ENCODE data around the gene C11orf91.
A peak's percentile ranks its signal among the peaks of the same experiment; 100 is the strongest.
"Not testable (repeated sequence)": the region's sequence is repeated elsewhere in the genome, so short reads cannot be mapped to it uniquely, and the experiment has no call there.

Gene C11orf91

GRCh38 chr11:33718440-33718839, 17.8 kb upstream of the C11orf91 start:
- TF ChIP-seq CTCF (conservative IDR thresholded peaks at IDR 0.05; ENCODE audit: low read depth, low read length), result no peak
- no peak overlapping the region for H3K4me3 ChIP-seq (ENCODE audit: low read length)
- no peak for DNase-seq (ENCODE audit: low read depth)

- peak; percentile 58 for TF ChIP-seq CTCF (conservative IDR thresholded peaks at IDR 0.05; ENCODE audit: low read depth, low read length)
- DNase-seq (ENCODE audit: low read depth), result no peak
- H3K4me3 ChIP-seq (ENCODE audit: low read length), result no peak overlapping the region
These were observed 15.6 kb upstream of the C11orf91 start for GRCh38 chr11:33716243-33716642.

GRCh38 chr11:33713856-33714398, 13.3 kb upstream of the C11orf91 start:
- no peak for TF ChIP-seq CTCF (conservative IDR thresholded peaks at IDR 0.05; ENCODE audit: low read depth, low read length)
- no peak overlapping the region for H3K4me3 ChIP-seq (ENCODE audit: low read length)
- DNase-seq (ENCODE audit: low read depth), result no peak

DNA sequence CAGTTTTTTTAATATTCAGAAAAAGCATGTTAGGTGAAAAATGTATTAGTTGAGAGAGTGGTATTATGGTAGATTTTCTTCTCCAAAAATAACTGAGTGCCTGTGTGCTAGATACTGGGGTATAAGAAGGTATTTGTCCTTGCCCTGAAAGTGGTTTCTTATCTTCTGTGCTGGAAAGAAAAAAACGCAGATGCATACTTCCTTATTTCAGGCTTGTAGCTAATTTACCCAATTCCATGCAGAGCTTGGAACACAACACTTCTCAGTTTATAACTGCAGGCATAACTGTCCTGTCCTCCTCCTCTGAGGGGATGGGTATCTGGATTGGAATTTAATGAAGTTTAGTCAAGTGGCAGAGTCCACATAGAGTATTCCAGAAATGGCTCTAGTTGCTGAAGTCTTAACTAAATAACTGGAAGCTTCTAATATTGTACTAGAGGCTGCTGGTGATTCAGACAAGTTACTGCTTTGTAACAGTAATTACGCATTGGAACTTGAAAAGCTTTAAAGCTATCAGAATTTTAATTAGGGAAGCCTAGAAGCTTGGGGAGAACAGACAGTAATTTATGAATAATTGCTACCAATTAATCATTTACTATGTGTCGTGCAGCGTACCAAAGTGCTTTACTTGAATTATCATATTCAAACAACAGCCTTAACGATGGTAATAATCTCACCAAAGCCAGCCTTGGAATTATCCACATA, 12.7 kb upstream of the C11orf91 start:
- H3K4me3 ChIP-seq (ENCODE audit: low read length), result no peak overlapping the region
- DNase-seq (ENCODE audit: low read depth), result no peak
- no peak for TF ChIP-seq CTCF (conservative IDR thresholded peaks at IDR 0.05; ENCODE audit: low read depth, low read length)

DNA sequence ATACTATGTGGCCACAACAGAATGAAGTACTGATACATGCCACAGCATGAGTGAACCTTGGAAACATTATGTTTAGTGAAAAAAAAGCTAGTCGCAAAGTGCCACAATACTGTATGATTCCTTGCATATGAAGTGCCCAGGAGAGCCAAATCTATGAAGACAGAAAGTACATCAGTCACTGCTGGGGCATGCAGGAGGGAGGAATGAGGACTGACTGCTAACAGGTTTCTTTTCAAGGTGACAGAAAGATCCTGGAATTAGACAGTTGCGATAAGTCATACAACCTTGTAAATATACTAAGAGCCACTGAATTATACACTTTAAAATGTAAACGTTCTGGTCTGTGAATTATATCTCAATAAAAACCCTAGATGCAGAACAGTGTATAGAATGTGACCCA, 11.8 kb upstream of the C11orf91 start:
- no peak overlapping the region for H3K4me3 ChIP-seq (ENCODE audit: low read length)
- no peak for DNase-seq (ENCODE audit: low read depth)
- no peak for TF ChIP-seq CTCF (conservative IDR thresholded peaks at IDR 0.05; ENCODE audit: low read depth, low read length)

DNA sequence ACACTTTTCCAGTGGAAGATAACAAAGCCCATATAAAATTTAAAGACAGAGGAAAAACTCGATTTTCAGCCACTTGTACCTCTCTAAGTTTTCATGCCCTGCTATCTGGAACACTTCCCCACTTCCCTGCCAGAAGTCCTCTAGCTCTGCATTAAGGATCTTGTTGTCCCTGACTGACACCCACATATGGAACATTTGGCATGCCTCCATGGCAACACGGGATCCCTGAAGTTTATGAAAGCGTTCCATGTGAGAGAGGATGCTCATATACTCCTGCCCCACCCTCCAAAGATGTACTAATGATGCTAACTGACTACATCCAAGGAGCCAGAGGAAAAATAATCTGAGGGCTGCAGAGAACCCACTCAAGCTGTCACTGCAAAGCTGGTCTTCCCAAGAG, 8.8 kb upstream of the C11orf91 start:
- no peak overlapping the region for H3K4me3 ChIP-seq (ENCODE audit: low read length)
- TF ChIP-seq CTCF (conservative IDR thresholded peaks at IDR 0.05; ENCODE audit: low read depth, low read length), result no peak
- no peak for DNase-seq (ENCODE audit: low read depth)

GRCh38 chr11:33708985-33709384, 8.4 kb upstream of the C11orf91 start:
- no peak for TF ChIP-seq CTCF (conservative IDR thresholded peaks at IDR 0.05; ENCODE audit: low read depth, low read length)
- H3K4me3 ChIP-seq (ENCODE audit: low read length), result no peak overlapping the region
- no peak for DNase-seq (ENCODE audit: low read depth)

GRCh38 chr11:33707831-33708230, 7.2 kb upstream of the C11orf91 start:
- not testable (repeated sequence) for DNase-seq (ENCODE audit: low read depth); H3K4me3 ChIP-seq (ENCODE audit: low read length)

Data from retinal pigment epithelial cell (primary cell).